Osteoblast (primary cell): ENCODE results near the gene SOST. TPM values are rescaled to one million over a fixed set of nuclear protein-coding genes. Genes with fewer than 3 reads are reported as not detected.

ENCODE experiments used
- DNase-seq: peaks from one replicate; pipeline ENCODE4 v3.0.0; 2011; ENCODE audit warnings: low spot score, mixed read lengths; ENCODE audit not compliant: insufficient read length; ENCODE audit errors: missing footprints
- H2AFZ ChIP-seq: 2 replicates; pipeline ENCODE4 v1.6.0; 2011; ENCODE audit warnings: mild to moderate bottlenecking, low read length
- H3K27ac ChIP-seq: 2 replicates; pipeline ENCODE4 v1.5.1; 2011; ENCODE audit warnings: mild to moderate bottlenecking, low read depth, low read length, moderate library complexity
- H3K27me3 ChIP-seq: 2 replicates; pipeline ENCODE4 v1.6.0; 2012; ENCODE audit warnings: mild to moderate bottlenecking, control low read depth, inconsistent platforms, low read length, moderate library complexity; ENCODE audit not compliant: insufficient read depth
- H3K36me3 ChIP-seq: 2 replicates; pipeline ENCODE4 v1.5.1; 2011; ENCODE audit warnings: mild to moderate bottlenecking, low read length, control low read depth, moderate library complexity; ENCODE audit not compliant: insufficient read depth
- H3K4me1 ChIP-seq: 2 replicates; pipeline ENCODE4 v1.5.1; 2011; ENCODE audit warnings: mild to moderate bottlenecking, low read length, control low read depth, moderate library complexity; ENCODE audit not compliant: insufficient read depth
- H3K4me2 ChIP-seq: 2 replicates; pipeline ENCODE4 v1.6.0; 2011; ENCODE audit warnings: mild to moderate bottlenecking, low read length; ENCODE audit not compliant: insufficient read depth
- H3K4me3 ChIP-seq: fragments of 200-600 bp; sonication (generic); 3 replicates; pipeline ENCODE4 v1.5.1; 2012; ENCODE audit warnings: mild to moderate bottlenecking, low read length, inconsistent platforms; ENCODE audit not compliant: insufficient read depth
- H3K79me2 ChIP-seq: 2 replicates; pipeline ENCODE4 v1.6.0; 2012; ENCODE audit warnings: mild to moderate bottlenecking, low read length, control low read depth, inconsistent platforms; ENCODE audit not compliant: insufficient read depth
- H3K9me3 ChIP-seq: 2 replicates; pipeline ENCODE4 v1.5.1; 2011; ENCODE audit warnings: low read depth, low read length, control low read depth
- H4K20me1 ChIP-seq: 2 replicates; pipeline ENCODE4 v1.6.0; 2012; ENCODE audit warnings: mild to moderate bottlenecking, low read length, control low read depth; ENCODE audit not compliant: insufficient read depth
- total RNA-seq: library from RNA; depleted of rRNA; stranded (reverse); fragments of >200 nt; gene quantifications from 2 replicates; pipeline ENCODE4 v1.2.3, GENCODE V29; 2012
- TF ChIP-seq, protein P1 (sequence below): IDR thresholded peaks from 2 replicates; pipeline ENCODE4 v1.5.1; 2011; ENCODE audit warnings: mild to moderate bottlenecking, low read depth, low read length, moderate library complexity; ENCODE audit errors: extremely low read depth

Gene SOST
- total RNA-seq, 1 donor, result not detected

DNA sequence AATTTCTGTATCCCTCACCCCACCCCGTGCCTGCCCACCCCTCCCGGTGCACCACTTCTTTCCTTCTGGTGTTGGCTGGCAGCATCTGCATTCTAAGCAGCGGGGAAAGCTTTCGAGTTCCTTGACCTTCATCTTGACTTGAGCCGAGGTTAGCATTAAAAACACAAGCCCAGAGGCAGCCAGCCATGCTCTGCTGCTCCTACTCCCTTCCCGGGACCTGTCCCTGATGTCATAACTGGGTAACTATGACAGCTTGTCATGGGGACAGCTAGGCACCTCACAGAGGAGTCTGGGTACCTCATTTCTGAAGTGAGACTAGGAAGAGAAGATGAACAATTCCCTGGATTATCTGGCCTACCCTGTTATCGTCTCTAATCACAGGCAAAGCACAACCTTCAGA, 21.5 kb upstream of the SOST start, which contains the start of gene CFAP97D1:
CFAP97D1 (plus strand) TSS at position 301 of the 400 bp plus-strand sequence; CDS start at position 329, 28 bp downstream.
- Histone ChIP-seq H3K36me3 (peaks cover 4% of the 10 kb centered on the region), H3K4me3 (peak within 1 kb of the TSS; percentile 92), H3K27me3 (peaks cover 5% of the 10 kb centered on the region), H4K20me1 (peaks cover 2% of the 10 kb centered on the region), H3K27ac (no peak within 1 kb of the TSS), H3K79me2 (peaks cover 33% of the 10 kb centered on the region), H3K4me1 (peaks cover 34% of the 10 kb centered on the region), H3K4me2 (peak within 1 kb of the TSS; percentile 87), H2AFZ (peak within 1 kb of the TSS; percentile 91), H3K9me3 (no peaks in the 10 kb centered on the region)
- TF ChIP-seq, protein P1, sequence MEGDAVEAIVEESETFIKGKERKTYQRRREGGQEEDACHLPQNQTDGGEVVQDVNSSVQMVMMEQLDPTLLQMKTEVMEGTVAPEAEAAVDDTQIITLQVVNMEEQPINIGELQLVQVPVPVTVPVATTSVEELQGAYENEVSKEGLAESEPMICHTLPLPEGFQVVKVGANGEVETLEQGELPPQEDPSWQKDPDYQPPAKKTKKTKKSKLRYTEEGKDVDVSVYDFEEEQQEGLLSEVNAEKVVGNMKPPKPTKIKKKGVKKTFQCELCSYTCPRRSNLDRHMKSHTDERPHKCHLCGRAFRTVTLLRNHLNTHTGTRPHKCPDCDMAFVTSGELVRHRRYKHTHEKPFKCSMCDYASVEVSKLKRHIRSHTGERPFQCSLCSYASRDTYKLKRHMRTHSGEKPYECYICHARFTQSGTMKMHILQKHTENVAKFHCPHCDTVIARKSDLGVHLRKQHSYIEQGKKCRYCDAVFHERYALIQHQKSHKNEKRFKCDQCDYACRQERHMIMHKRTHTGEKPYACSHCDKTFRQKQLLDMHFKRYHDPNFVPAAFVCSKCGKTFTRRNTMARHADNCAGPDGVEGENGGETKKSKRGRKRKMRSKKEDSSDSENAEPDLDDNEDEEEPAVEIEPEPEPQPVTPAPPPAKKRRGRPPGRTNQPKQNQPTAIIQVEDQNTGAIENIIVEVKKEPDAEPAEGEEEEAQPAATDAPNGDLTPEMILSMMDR, result no peak
- no peak for DNase-seq

DNA sequence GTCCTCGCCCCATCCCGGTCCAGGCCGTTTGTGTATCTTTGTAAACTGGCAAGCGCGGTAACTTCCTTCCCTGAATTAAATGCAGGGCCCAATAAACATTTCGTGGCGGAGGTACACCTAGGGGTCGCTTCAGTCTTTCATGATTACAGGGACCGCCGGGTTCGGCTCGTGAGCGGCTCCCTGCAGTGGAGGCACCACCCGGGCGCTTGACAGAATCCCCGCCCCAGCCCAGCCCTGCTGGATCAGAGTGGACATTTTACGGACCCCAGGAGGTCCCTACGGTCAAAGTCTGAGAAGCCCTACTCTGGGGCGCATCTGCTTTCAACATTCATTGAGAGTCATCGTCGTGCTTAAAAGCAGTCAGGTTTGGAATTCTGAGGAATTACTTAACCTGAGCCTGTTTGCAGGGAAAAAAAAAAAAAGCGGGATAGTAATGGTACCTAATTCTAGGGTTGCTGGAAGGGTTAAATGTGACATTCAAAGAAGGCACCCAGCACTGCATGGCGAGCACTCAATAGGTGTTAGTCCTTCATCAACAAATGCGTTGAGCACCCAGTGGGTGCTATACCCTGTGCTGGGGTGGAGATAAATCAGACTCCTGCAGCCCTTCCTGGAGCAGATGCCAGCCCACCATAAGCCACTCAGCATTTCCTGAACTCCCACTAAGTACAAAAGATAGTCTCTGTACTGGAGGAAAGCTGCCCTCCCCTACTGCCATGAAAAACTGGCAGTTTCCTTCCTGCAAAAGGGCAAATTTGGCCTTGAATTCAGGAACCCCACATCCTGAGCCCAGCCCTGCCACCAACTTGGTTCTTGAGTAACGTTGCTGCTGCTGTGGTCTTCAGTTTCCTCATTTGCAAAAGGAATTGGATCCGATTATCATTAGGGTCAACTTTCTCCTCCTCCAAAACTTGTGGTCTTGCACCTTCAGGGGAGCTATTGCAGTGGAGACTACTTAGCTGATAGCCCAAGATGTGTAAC, 20.8 kb upstream of the SOST start:
- H3K4me3 ChIP-seq, result peak overlapping the region; percentile 92
- H3K9me3 ChIP-seq, result no peaks in the 10 kb centered on the region
- peaks cover 27% of the 10 kb centered on the region for H3K4me1 ChIP-seq
- TF ChIP-seq, protein P1, result peak; percentile 9
- H3K27ac ChIP-seq, result peak overlapping the region; percentile 95
- H3K36me3 ChIP-seq, result peaks cover 9% of the 10 kb centered on the region
- H3K79me2 ChIP-seq, result peaks cover 40% of the 10 kb centered on the region
- peaks cover 5% of the 10 kb centered on the region for H3K27me3 ChIP-seq
- peak overlapping the region; percentile 87 for H3K4me2 ChIP-seq
- peak overlapping the region; percentile 91 for H2AFZ ChIP-seq
- H4K20me1 ChIP-seq, result peaks cover 2% of the 10 kb centered on the region
- no peak for DNase-seq

DNA sequence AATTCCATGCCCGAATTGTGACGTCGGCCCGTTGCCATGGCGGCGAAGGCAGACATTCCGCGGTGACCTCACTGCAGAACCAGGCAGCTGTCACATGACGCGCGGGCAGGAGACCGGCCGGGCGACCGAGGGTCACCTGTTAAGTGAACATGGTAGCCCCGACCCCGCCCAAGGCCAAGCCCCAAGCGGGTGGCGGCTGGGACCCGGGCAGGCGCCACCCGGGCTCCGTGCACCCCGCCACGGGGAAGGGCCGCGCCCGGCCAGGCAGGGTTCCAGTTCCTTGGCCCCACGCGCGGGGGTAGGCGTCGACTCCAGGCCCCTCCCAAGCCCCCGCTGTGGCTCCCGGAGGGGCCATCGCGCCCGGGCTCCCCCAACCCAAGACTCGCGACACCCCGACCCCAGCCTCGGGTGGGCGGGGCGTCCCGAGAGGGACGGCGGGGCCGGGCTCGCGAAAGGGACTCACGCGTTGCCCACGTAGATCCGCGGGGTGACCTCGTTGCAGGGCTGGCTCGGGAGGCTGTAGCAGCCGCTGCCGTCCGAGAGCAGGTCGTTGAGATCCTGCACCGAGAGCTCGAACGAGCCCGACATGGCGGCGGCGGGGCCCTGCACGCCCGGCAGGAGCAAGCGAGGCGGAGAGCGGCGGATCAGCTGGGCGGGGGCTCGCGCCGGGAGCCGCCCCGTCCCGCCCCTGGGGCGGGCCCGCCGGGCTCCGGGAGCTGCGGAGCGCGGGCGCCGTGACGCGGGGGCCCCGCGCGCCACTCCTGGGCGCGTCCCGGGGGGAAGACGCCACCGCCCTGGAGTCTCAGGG, 19.9 kb upstream of the SOST start, which contains the start of gene DUSP3:
DUSP3 (minus strand) TSS at position 641 of the 808 bp plus-strand sequence; CDS start at position 588, 53 bp downstream.
- DNase-seq, result peak; percentile 98
- TF ChIP-seq, protein P1, result no peak
- H3K36me3 ChIP-seq, result peaks cover 15% of the 10 kb centered on the region
- peaks cover 2% of the 10 kb centered on the region for H4K20me1 ChIP-seq
- peak within 1 kb of the TSS; percentile 91 for H2AFZ ChIP-seq
- peaks cover 18% of the 10 kb centered on the region for H3K4me1 ChIP-seq
- peak within 1 kb of the TSS; percentile 87 for H3K4me2 ChIP-seq
- no peaks in the 10 kb centered on the region for H3K9me3 ChIP-seq
- H3K79me2 ChIP-seq, result peaks cover 43% of the 10 kb centered on the region
- H3K27me3 ChIP-seq, result peaks cover 5% of the 10 kb centered on the region
- peak within 1 kb of the TSS; percentile 95 for H3K27ac ChIP-seq
- peak within 1 kb of the TSS; percentile 92 for H3K4me3 ChIP-seq
